Activated naive CD8-positive, alpha-beta T cell (primary cell): ENCODE measurements around the gene THTPA.
"Not testable (repeated sequence)": the region's sequence is repeated elsewhere in the genome, so short reads cannot be mapped to it uniquely, and the experiment has no call there.

Source experiments
- H3K27ac Mint-ChIP-seq: one replicate; pipeline ENCODE4 v1.8.0; 2021; ENCODE audit warnings: mixed read lengths
- H3K27me3 Mint-ChIP-seq: one replicate; pipeline ENCODE4 v1.8.0; 2021; ENCODE audit warnings: mixed read lengths
- H3K36me3 Mint-ChIP-seq: one replicate; pipeline ENCODE4 v1.8.0; 2021; ENCODE audit warnings: mixed read lengths
- H3K4me1 Mint-ChIP-seq: one replicate; pipeline ENCODE4 v1.8.0; 2021; ENCODE audit warnings: low read depth, mixed read lengths
- H3K4me3 Mint-ChIP-seq: one replicate; pipeline ENCODE4 v1.8.0; 2021; ENCODE audit warnings: mild to moderate bottlenecking, mixed read lengths
- H3K9me3 Mint-ChIP-seq: one replicate; pipeline ENCODE4 v1.8.0; 2021; ENCODE audit warnings: low read depth, mixed read lengths

The THTPA gene

DNA sequence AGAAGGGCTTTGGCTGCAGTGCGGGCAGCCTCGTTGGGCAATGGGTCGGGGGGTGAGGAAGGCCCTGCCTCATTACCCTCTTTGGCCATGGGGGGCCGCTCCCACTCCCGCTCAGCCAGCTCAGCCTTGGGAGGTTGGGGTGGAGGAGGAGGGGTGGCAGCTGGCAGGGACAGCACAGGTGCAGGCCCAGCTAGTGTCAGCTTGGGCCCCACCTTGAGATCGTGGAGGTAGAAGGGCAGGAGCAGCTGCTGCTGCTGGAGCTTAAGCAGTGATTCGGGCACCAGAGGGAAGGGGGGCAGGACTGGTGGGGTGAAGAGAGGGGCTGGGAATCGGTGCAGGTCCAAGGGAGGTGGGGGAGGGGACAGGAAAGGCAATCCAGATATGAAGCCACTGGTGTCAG, 30.5 kb upstream of the THTPA start:
- no peaks in the 10 kb centered on the region for H3K9me3 Mint-ChIP-seq
- no peaks in the 10 kb centered on the region for H3K36me3 Mint-ChIP-seq
- H3K27me3 Mint-ChIP-seq, result no peaks in the 10 kb centered on the region
- no peak overlapping the region for H3K4me3 Mint-ChIP-seq
- no peak overlapping the region for H3K27ac Mint-ChIP-seq
- peaks cover 3% of the 10 kb centered on the region for H3K4me1 Mint-ChIP-seq

DNA sequence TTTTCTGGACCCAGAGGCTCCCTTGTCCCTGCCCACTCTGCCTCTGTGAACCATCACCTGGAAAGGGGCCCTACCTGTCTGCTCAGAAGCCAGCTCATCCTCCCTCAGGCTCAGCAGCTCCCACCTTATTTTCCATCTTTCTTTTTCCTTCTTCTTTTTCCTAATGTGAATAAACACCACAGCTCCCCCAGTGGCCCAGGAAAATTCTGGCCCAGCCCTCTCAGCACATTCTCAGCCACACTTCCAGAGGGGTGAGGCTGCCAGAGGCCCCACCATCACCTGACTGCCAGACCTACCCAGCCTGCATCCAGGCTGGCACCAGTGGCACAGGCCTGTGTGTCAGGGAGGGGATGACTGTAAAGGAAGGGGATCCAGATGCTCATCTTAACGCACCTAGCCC, 27.5 kb upstream of the THTPA start:
- peaks cover 3% of the 10 kb centered on the region for H3K4me1 Mint-ChIP-seq
- H3K27ac Mint-ChIP-seq, result no peak overlapping the region
- no peaks in the 10 kb centered on the region for H3K36me3 Mint-ChIP-seq
- H3K4me3 Mint-ChIP-seq, result no peak overlapping the region
- H3K27me3 Mint-ChIP-seq, result no peaks in the 10 kb centered on the region
- no peaks in the 10 kb centered on the region for H3K9me3 Mint-ChIP-seq

DNA sequence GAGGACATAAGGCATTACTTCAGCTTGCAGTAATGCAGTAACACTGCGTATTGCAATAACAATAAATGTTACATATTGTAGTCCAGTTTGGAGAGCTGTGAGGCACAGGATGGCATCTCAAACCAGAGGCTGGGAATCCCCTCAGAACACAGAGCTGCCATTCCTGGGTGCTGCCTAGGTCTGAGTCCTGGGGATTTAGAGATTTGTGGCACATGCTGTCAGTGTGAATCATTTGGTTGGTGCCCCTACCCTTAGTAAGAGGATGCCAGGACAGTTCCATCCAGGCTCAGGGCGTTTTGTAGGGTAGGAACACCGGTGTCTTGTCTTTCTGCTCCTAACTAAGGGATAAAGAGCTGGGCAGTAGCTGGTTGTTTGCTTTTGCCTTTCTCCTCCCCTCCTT, 27.1 kb upstream of the THTPA start:
- H3K4me3 Mint-ChIP-seq, result no peak overlapping the region
- no peaks in the 10 kb centered on the region for H3K27me3 Mint-ChIP-seq

DNA sequence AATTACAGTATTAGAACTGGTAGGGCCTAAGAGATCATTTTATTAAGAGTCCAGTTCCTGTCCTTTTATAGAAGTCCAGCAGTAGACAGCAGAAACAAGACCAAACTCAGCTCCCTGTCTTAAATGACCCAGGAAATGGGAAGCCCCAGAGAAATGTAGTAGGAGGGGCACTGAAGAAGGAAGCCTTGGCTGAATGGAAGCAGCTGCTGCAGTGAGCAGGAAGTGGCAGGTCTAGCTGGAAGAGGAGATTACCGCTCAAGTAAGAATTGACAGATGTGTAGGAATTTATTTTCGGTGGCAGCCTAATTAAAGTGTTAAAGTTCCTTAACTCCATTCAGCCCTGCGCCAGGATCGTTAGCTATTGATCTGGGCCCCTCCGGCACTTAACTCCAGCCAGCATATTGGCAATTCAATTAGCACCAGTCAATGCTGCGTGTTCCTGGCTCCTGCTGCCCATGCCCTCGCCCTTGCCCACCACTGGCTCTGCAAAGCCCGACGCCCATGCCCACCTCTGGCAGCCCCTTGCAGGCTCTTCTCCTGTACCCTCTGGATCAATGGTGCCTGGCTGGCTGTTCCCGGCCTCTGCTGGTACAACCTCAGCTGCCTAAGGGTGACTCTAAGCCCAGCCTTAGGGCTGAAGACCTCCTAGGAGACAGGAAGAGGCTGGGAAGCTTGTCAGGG, 25.6 kb upstream of the THTPA start:
- Mint-ChIP-seq H3K27me3 (no peaks in the 10 kb centered on the region), H3K36me3 (no peaks in the 10 kb centered on the region), H3K4me1 (peaks cover 3% of the 10 kb centered on the region), H3K27ac (no peak overlapping the region), H3K4me3 (no peak overlapping the region), H3K9me3 (no peaks in the 10 kb centered on the region)

More for the DNA sequence above, 27.1 kb upstream of the THTPA start:
- peaks cover 3% of the 10 kb centered on the region for H3K4me1 Mint-ChIP-seq
- no peak overlapping the region for H3K27ac Mint-ChIP-seq
- no peaks in the 10 kb centered on the region for H3K36me3 Mint-ChIP-seq
- H3K9me3 Mint-ChIP-seq, result no peaks in the 10 kb centered on the region

DNA sequence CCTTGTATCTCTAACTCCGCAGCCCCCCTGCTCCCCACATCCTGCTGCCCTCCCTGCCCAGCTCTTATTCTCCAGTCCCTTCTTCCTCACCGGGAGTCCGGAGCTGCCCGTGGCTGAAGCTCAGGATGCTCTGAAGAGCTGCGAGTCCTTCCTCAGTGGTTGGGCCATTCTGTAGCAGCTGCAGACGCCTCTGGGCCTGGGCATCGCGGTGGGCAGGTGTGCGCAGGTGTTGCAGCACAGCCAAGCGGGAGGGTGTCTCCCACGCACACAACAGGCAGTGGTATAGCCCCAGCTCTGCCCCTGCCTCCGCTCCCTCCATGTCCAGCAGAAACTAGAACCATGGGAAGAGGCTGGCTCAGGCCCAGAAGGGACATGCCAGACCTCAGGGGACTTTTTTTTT, 24.7 kb upstream of the THTPA start:
- Mint-ChIP-seq H3K27ac (no peak overlapping the region), H3K4me1 (peaks cover 3% of the 10 kb centered on the region), H3K9me3 (no peaks in the 10 kb centered on the region), H3K36me3 (no peaks in the 10 kb centered on the region), H3K27me3 (no peaks in the 10 kb centered on the region), H3K4me3 (no peak overlapping the region)

DNA sequence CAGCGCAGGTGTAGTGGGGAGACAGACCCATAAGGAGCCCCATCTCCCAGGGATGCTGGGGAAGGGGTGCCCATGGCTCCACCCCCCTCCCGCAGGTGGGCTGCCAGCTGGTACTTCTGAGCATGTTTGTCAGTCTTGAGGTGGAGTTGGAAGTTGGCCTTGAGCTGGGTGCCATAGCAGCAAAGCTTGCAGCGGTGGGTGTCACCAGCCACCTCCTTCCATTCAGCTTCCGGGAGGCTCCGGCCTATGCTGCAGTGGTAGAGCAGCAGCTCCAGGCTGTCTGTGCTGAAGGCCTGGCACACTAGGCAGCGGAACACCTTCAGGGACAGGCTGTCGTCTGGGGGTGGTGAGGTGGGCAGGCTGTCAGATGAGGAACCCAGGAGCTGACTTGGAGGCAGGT, 23.4 kb upstream of the THTPA start:
- Mint-ChIP-seq H3K27me3 (no peaks in the 10 kb centered on the region), H3K9me3 (no peaks in the 10 kb centered on the region), H3K27ac (no peak overlapping the region), H3K4me3 (no peak overlapping the region), H3K4me1 (peaks cover 3% of the 10 kb centered on the region), H3K36me3 (no peaks in the 10 kb centered on the region)

DNA sequence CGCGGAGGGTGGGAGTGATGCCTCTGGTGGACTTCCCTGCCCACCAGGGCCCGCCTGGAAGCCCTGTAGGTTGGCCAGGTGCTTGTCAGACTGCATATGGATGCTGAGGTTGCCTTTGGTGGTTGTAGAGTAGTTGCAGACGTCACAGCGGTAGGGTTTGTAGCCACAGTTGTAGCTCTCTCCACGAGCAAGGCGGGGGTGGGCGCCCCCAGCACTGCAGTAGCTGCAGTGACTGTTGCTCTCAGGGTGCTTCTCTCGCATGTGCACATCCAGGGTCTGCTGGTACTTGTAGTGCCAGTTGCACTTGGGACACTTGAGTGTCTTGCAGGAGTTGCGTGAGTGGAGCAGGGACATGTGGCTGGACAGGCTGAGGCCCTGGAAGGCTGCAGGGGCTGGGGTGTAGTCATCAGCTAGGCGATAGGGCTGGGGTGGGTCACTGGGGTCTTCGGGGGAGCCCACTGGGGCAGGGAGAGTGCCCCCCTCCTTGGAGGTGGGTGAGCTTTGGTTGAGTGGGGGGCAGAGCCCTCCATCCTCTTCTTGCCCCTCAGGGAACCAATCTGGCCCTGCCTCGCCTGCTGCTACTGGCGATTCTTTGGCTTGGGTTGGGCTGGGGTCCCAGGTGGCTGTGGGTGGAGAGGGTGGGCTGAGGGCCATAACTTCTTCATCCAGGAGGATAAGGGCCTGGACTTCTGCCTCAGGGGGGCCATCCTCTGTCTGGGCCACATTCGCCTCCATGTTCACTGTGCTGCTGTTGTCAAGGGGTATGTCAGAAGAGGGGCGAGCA, 22.2 kb upstream of the THTPA start:
- Mint-ChIP-seq H3K27ac (no peak overlapping the region), H3K36me3 (no peaks in the 10 kb centered on the region), H3K9me3 (no peaks in the 10 kb centered on the region), H3K4me1 (peaks cover 3% of the 10 kb centered on the region), H3K27me3 (no peaks in the 10 kb centered on the region), H3K4me3 (no peak overlapping the region)

DNA sequence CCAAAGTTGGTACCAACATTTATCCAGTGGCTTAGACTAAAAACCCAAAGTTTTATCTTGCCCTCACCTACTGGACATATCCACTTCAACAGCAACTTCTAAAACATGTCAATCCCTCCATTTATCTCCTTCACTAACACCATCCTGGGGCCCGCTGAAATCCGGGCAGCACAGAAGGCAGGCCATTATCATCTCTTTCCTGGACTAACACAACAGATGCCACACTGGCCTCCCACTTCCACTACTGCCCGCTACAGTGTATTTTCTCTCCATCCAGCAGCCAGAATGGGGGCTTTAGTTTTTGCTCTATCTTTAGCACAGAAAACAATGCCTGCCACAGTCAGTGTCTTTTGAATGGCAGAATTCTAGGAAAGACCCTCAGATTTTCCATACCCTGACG, 20.1 kb upstream of the THTPA start:
- Mint-ChIP-seq H3K27me3 (no peaks in the 10 kb centered on the region), H3K27ac (no peak overlapping the region), H3K9me3 (no peaks in the 10 kb centered on the region), H3K4me3 (no peak overlapping the region), H3K4me1 (peaks cover 2% of the 10 kb centered on the region), H3K36me3 (no peaks in the 10 kb centered on the region)

DNA sequence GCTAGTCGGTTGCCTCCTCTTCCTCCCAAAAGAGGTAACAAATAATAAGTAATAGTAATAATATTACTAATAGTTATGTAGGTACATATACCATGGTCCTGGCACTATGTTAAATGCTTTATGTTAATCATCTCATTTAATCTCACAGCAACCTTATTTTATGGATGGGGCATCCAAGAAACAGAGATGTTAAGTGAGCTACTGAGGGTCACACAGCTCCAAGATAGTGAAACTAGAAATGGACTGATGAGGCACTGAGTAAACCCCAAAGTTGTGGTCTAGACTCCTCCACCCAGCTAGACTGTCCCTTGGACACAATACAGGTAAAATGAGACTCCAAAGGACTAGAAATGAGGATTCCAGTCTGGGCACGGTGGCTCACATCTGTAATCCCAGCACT, 19.6 kb upstream of the THTPA start:
- Mint-ChIP-seq H3K36me3 (no peaks in the 10 kb centered on the region), H3K27me3 (no peaks in the 10 kb centered on the region), H3K4me1 (peaks cover 2% of the 10 kb centered on the region), H3K4me3 (no peak overlapping the region), H3K9me3 (no peaks in the 10 kb centered on the region), H3K27ac (no peak overlapping the region)

DNA sequence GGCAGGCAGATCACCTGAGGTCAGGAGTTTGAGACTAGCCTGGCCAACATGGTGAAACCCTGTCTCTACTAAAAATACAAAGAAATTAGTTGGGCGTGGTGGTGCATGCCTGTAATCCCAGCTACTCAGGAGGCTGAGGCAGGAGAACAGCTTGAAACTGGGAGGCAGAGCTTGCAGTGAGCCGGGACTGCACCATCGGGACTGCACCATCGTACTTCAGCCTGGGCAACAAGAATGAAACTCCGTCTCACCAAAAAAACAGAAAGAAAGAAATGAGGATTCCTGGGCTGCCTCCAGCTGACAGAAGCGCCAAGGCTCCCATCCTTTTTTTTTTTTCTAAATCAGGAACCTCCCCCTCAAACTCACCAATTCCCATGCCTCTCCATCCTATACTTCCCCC, 19.2 kb upstream of the THTPA start:
- not testable (repeated sequence) for H3K36me3 Mint-ChIP-seq, H3K9me3 Mint-ChIP-seq, H3K27ac Mint-ChIP-seq, H3K27me3 Mint-ChIP-seq, H3K4me1 Mint-ChIP-seq, H3K4me3 Mint-ChIP-seq

DNA sequence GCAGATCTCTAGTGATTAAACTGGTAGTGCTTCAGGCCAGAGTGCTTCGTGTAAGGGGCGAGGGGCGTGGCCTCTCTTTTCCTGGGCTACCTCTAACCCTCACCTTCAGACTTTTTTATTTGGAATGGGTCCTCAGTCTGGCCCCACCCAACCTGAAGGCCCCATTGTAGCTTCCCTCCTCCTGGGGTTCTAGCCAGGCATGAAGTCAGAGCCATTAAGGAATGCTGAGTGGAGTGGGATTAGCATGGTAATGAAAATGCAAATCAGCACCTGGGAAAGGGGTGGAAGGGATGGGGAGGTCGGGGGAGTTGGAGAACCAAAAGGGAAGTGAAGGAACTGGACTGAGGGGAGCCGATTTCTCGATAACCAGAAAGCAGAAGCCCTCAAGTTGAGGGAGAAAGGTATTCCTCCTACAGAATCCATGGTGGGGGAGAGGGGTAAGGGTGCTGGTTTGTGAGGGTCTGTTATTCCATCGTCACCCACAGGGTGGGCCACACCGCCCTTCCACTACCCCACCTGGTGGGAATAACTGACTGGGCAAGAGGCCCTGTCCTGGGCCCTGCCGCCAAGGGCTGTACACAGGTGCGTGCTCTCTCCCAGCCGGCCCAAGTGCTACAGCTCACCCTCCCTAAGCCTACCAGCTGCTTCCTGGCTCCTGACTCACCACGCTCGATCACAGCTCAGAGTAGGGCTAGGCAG, 18.6 kb upstream of the THTPA start:
- no peak overlapping the region for H3K4me3 Mint-ChIP-seq
- H3K4me1 Mint-ChIP-seq, result peaks cover 2% of the 10 kb centered on the region
- H3K9me3 Mint-ChIP-seq, result no peaks in the 10 kb centered on the region
- H3K36me3 Mint-ChIP-seq, result no peaks in the 10 kb centered on the region
- H3K27ac Mint-ChIP-seq, result no peak overlapping the region
- no peaks in the 10 kb centered on the region for H3K27me3 Mint-ChIP-seq

DNA sequence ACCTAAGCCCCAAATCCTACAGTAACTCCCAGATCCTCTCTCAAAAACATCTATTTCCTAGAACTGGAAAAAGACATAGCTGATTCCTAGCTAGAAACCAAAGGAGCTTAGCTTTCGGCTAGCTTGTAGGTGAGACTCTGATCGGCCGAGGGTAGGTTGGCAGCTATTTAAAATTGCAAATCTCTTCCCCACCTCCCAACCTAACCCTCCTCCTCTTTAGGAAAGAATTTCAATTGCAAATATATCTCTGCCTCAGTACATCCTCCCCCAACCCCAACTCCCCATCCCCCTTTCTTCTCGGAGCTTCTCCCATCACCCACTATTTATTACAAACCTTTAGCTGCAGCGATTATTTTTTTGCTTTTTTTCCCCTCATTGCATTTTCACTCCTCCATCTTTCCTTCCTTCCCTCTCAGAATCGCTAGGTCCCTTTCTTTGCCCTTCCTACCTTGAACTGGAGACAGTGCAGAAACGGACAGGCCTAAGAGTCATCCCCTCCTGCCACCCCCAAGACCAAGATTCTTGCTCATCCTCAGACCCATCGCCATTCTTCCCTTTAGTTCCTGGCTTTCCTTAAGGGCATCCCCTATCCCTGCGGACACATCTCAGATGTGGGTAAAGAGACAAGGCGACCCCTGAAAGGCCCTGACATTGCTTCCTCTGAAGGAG, 17.9 kb upstream of the THTPA start:
- H3K27me3 Mint-ChIP-seq, result no peaks in the 10 kb centered on the region
- no peaks in the 10 kb centered on the region for H3K36me3 Mint-ChIP-seq
- H3K27ac Mint-ChIP-seq, result no peak overlapping the region
- H3K9me3 Mint-ChIP-seq, result no peaks in the 10 kb centered on the region
- H3K4me1 Mint-ChIP-seq, result peaks cover 2% of the 10 kb centered on the region
- H3K4me3 Mint-ChIP-seq, result no peak overlapping the region

DNA sequence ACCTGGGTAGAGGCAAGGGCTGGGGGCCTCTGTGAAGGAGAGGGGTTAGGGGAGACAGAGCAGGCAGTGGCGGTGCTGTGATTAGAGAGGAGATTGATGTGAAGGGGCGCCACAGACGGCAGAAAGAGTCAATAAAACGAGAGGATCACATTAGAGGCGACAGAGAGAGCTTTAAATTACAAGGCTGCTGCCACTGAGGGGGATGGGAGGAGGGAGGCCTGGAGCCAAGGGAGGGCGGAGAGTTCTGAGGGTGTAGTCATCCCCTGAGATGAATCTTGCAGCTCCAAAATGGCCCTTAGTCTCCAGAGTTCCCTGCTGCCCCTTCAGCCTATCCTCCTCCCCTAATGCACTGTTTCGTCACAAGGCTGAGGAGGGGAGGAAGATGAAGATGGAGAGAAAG, 17.3 kb upstream of the THTPA start:
- Mint-ChIP-seq H3K9me3 (no peaks in the 10 kb centered on the region), H3K4me1 (peaks cover 2% of the 10 kb centered on the region), H3K27ac (no peak overlapping the region), H3K4me3 (no peak overlapping the region), H3K27me3 (no peaks in the 10 kb centered on the region), H3K36me3 (no peaks in the 10 kb centered on the region)

DNA sequence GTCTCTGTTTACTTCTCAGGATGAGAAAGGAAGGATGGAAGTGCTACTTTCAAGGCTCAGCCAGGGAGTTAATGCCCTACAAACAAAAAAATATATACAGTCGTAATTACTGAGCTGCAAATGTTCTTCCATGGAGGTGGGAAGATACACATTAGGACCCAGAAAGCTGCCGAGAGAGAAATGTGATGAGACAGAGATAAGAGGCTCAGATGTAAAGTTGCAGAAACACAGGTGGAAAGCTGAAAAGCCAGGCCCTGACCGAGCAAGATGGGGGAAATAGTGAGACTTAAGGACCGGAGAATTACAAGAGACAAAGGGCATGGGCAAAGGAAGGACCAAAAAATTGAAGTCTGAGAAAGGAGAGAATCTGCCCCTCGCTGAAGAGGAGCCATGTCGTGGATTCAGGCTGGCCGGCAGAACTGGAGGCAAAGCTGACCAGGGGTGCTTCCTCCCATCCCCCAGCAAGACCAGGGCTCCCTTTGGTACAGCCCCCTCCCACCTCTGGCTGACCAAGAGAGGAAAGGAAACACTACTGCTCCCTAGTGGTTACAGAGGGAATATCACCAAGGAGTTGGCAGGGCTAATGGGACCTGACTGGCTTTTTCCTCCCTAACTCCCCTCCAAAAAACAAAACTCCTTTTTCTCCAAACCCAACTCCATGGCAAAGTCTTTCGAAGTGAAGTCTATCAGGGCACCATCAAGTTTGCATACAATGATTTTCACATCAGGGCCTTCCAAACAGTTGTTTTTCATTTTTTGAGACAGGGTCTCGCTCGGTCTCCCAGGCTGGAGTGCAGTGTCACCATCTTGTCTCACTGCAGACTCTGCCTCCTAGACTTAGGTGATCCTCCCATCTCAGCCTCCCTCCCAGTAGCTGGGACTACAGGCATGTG, 16.6 kb upstream of the THTPA start:
- no peak overlapping the region for H3K27ac Mint-ChIP-seq
- no peaks in the 10 kb centered on the region for H3K27me3 Mint-ChIP-seq

More for the DNA sequence above, 16.6 kb upstream of the THTPA start:
- Mint-ChIP-seq H3K36me3 (no peaks in the 10 kb centered on the region), H3K9me3 (no peaks in the 10 kb centered on the region), H3K4me3 (no peak overlapping the region), H3K4me1 (peaks cover 2% of the 10 kb centered on the region)
